ENCODE results near the gene FGD4. TPM values are rescaled to one million over a fixed set of nuclear protein-coding genes. Genes with fewer than 3 reads are reported as not detected.

Gene FGD4
- total RNA-seq, 1 donor from 2014 or later, result 65.5 TPM

DNA sequence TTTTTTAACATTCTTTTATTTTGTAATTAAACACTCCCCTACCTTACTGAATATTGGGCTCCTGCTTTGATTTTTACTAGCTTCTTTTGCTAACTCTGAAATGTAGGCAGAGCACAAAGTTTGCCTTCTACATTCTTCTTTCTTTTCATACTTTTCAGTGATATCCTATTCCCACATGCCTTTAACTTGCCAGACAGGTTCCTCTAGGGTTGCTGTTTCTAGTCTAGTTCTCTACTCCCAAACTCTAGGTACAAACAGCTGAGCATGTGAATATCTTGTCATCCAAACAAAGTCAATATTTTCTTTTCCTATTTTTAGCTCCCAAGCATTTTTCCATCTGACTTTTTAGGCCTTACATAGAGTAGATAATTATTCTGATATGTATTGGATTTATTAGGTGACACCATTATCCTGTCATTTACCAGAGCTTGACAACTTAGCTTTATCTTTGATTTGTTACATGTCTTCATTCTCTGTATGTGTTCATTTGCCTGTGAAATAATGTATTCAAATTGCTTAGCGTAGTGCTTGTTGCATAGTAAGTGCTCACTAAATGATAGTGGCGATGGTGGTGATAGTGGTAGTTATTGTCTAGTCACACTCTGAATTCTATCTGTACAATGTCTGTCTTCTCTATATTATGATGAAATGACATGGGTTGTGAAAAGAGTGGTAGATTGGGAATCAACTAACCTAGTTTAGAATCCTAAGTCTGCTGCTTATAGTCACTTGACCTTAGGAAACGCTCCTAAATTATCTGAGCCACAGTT lies 206.2 kb downstream of the FGD4 start:
- intact Hi-C loops (cut with DNase I), result no loop called here
- Histone ChIP-seq H3K27ac (no peak overlapping the region), H3K9me3 (no peaks in the 10 kb centered on the region), H3K27me3 (no peaks in the 10 kb centered on the region), H3K4me3 (no peak overlapping the region), H3K4me1 (peaks cover 8% of the 10 kb centered on the region), H3K36me3 (peaks cover 66% of the 10 kb centered on the region)
- TF ChIP-seq, protein P1, sequence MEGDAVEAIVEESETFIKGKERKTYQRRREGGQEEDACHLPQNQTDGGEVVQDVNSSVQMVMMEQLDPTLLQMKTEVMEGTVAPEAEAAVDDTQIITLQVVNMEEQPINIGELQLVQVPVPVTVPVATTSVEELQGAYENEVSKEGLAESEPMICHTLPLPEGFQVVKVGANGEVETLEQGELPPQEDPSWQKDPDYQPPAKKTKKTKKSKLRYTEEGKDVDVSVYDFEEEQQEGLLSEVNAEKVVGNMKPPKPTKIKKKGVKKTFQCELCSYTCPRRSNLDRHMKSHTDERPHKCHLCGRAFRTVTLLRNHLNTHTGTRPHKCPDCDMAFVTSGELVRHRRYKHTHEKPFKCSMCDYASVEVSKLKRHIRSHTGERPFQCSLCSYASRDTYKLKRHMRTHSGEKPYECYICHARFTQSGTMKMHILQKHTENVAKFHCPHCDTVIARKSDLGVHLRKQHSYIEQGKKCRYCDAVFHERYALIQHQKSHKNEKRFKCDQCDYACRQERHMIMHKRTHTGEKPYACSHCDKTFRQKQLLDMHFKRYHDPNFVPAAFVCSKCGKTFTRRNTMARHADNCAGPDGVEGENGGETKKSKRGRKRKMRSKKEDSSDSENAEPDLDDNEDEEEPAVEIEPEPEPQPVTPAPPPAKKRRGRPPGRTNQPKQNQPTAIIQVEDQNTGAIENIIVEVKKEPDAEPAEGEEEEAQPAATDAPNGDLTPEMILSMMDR (IDR thresholded peaks at IDR 0.05), result no peak
- ATAC-seq (no peak), DNase-seq (no peak)

- ATAC-seq (no peak), DNase-seq (no peak)
- Histone ChIP-seq H3K36me3 (peaks cover 68% of the 10 kb centered on the region), H3K27ac (no peak overlapping the region), H3K27me3 (no peaks in the 10 kb centered on the region), H3K9me3 (no peaks in the 10 kb centered on the region), H3K4me3 (no peak overlapping the region), H3K4me1 (peaks cover 8% of the 10 kb centered on the region)
- intact Hi-C loops (cut with DNase I), result no loop called here
- TF ChIP-seq, protein P1 (IDR thresholded peaks at IDR 0.05), result no peak
These were observed 207.1 kb downstream of the FGD4 start for GRCh38 chr12:32606443-32606842.

DNA sequence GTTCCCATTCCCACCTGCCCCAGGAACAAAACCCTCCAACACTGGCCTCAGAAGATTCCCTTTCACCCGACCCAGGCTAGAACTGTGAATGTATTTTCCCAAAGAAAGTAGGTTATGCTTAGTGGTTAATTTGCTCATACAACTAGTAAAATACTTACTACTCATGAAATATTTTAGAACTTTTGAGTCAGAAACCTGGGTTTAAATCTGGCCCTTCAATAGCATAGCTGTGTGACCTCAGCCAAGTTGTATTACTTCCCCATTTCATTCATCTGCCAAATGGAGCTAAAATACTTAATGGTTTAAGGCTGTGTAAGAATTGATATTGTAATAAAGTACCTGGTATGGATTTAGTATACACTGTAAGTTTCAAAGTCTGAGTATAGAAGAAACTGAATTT lies 210.6 kb downstream of the FGD4 start:
- TF ChIP-seq, protein P1 (IDR thresholded peaks at IDR 0.05), result no peak
- Histone ChIP-seq H3K9me3 (no peaks in the 10 kb centered on the region), H3K36me3 (peaks cover 81% of the 10 kb centered on the region), H3K4me3 (no peak overlapping the region), H3K27ac (no peak overlapping the region), H3K27me3 (no peaks in the 10 kb centered on the region), H3K4me1 (peaks cover 8% of the 10 kb centered on the region)
- intact Hi-C loops (cut with DNase I), result no loop called here
- DNase-seq (no peak), ATAC-seq (no peak)

DNA sequence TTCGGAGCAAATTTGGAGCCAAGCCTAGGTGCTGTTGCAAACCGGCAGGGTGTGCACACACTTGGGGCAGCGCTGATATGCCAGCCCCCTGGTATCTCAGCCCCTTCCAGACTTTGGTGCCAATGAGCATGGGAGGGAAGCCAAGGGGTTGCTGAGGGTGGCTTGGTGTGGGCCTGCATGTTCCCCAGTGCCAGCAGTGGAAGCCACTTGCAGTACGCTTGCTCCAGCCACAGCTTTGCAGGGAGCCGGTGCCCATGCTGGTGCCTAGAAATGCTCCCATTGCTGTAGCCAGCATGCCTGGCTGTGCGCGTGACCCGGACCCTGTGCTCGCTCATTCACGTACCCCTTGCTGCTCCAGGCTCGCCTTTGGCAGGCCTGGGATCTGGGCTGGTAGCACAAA lies 212.6 kb downstream of the FGD4 start:
- DNase-seq (no peak), ATAC-seq (peak; percentile 26)
- peaks cover 84% of the 10 kb centered on the region for H3K36me3 ChIP-seq
- TF ChIP-seq, protein P1 (IDR thresholded peaks at IDR 0.05), result no peak
- intact Hi-C loops (cut with DNase I), result no loop called here
- H3K4me1 ChIP-seq, result no peaks in the 10 kb centered on the region
- H3K4me3 ChIP-seq, result no peak overlapping the region
- H3K27ac ChIP-seq, result no peak overlapping the region
- no peaks in the 10 kb centered on the region for H3K9me3 ChIP-seq
- no peaks in the 10 kb centered on the region for H3K27me3 ChIP-seq

- Histone ChIP-seq H3K27ac (no peak overlapping the region), H3K36me3 (peaks cover 75% of the 10 kb centered on the region)
These were observed 213.6 kb downstream of the FGD4 start for GRCh38 chr12:32612658-32613614.

More at GRCh38 chr12:32612658-32613614, 213.6 kb downstream of the FGD4 start:
- Histone ChIP-seq H3K4me1 (no peaks in the 10 kb centered on the region), H3K9me3 (no peaks in the 10 kb centered on the region), H3K4me3 (no peak overlapping the region), H3K27me3 (no peaks in the 10 kb centered on the region)
- no peak for ATAC-seq
- TF ChIP-seq, protein P1 (IDR thresholded peaks at IDR 0.05), result no peak
- intact Hi-C loops (cut with DNase I), result no loop called here
- DNase-seq, result no peak

All from upper lobe of right lung (tissue), 1 donor.